Measurements from ENCODE around the gene CHAD. TPM values are rescaled to one million over a fixed set of nuclear protein-coding genes. Genes with fewer than 3 reads are reported as not detected.
A peak's percentile ranks its signal among the peaks of the same experiment; 100 is the strongest.

The CHAD gene
- total and polyA plus RNA-seq, 8 donors = 0.45 to 12.0 (median 4.9) TPM; not detected in 1

- Histone ChIP-seq H3K4me1 (peaks cover 26 to 43% (median 36%) of the 10 kb centered on the region in 4 donors), H3K36me3 (peaks cover 0 to 46% (median 34%) of the 10 kb centered on the region in 4 donors), H3K27ac (no peak overlapping the region), H3K4me3 (no peak overlapping the region), H3K9me3 (no peaks in the 10 kb centered on the region), H3K27me3 (peaks cover 0 to 35% (median 12%) of the 10 kb centered on the region in 3 donors)
- intact Hi-C loops (cut with DNase I; ENCODE audit: low total_unique reads) = no loop called here
- 85 to 97% (median 91%) methylated on average over 6 of the region's 6 CpGs for WGBS, 5 donors
- DNase-seq = no peak
- TF ChIP-seq POLR2A (IDR thresholded peaks at IDR 0.05) (no peak), CTCF (IDR thresholded peaks at IDR 0.05) (no peak), POLR2AphosphoS5 (IDR thresholded peaks at IDR 0.05) (no peak)
Measured at GRCh38 chr17:50465171-50465570, 3.5 kb downstream of the CHAD start.

- no peaks in the 10 kb centered on the region for H3K9me3 ChIP-seq
- peaks cover 0 to 46% (median 34%) of the 10 kb centered on the region in 4 donors for H3K36me3 ChIP-seq
- peaks cover 0 to 33% (median 12%) of the 10 kb centered on the region in 3 donors for H3K27me3 ChIP-seq
- intact Hi-C loops (cut with DNase I; ENCODE audit: low total_unique reads) = no loop called here
- 73 to 95% (median 76%) methylated on average over 4 of the region's 4 CpGs for WGBS, 5 donors
- no peak overlapping the region for H3K27ac ChIP-seq
- H3K4me3 ChIP-seq = no peak overlapping the region
- no peak for DNase-seq
- H3K4me1 ChIP-seq = peaks cover 26 to 42% (median 36%) of the 10 kb centered on the region in 4 donors
- TF ChIP-seq CTCF (IDR thresholded peaks at IDR 0.05) = no peak
- no peak for TF ChIP-seq POLR2A (IDR thresholded peaks at IDR 0.05)
- no peak for TF ChIP-seq EP300 (IDR thresholded peaks at IDR 0.05)
- TF ChIP-seq POLR2AphosphoS5 (IDR thresholded peaks at IDR 0.05) = no peak
Measured at GRCh38 chr17:50464736-50465135, 3.9 kb downstream of the CHAD start.

- TF ChIP-seq EP300 (IDR thresholded peaks at IDR 0.05) (no peak), POLR2AphosphoS5 (IDR thresholded peaks at IDR 0.05) (no peak), CTCF (IDR thresholded peaks at IDR 0.05) (no peak), POLR2A (IDR thresholded peaks at IDR 0.05) (no peak)
Measured at GRCh38 chr17:50464121-50464520, 4.6 kb downstream of the CHAD start.

DNA sequence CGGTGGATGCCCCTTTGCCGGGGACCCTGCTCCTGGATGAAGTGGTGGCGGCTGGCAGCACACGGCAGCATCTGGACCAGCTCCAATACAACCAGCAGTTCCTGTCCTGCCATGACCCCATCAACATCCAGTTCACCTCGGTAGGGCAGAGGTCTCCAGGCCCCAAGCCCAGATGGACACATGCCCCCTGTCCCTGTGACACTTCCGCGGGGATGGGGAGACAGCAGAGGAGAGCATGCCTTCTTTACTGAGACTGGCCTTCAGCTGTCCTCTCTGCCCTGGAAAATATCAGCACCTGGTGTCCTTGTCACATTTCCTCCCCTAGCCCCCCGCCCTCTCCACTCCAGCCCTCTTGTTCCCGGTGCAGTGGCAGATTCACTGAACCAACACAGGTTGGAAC, 6.2 kb downstream of the CHAD start:
- Histone ChIP-seq H3K27me3 (peaks cover 0 to 10% (median 0%) of the 10 kb centered on the region in 3 donors), H3K4me1 (peaks cover 8 to 19% (median 15%) of the 10 kb centered on the region in 4 donors), H3K9me3 (no peaks in the 10 kb centered on the region), H3K4me3 (no peak overlapping the region), H3K36me3 (peaks cover 0 to 46% (median 34%) of the 10 kb centered on the region in 4 donors), H3K27ac (no peak overlapping the region)
- 76 to 86% (median 77%) methylated on average over 4 to 9 of the region's 9 CpGs for WGBS, 5 donors
- TF ChIP-seq EP300 (IDR thresholded peaks at IDR 0.05) = no peak
- no peak for TF ChIP-seq CTCF (IDR thresholded peaks at IDR 0.05)
- no peak for TF ChIP-seq POLR2A (IDR thresholded peaks at IDR 0.05)
- no peak for TF ChIP-seq POLR2AphosphoS5 (IDR thresholded peaks at IDR 0.05)
- intact Hi-C loops (cut with DNase I; ENCODE audit: low total_unique reads) = no loop called here
- DNase-seq = no peak

More at GRCh38 chr17:50464121-50464520, 4.6 kb downstream of the CHAD start:
- no peak for DNase-seq
- H3K4me1 ChIP-seq = peaks cover 22 to 36% (median 30%) of the 10 kb centered on the region in 4 donors
- peak overlapping the region in 1 of 5 donors; percentile 22 for H3K27ac ChIP-seq
- H3K4me3 ChIP-seq = no peak overlapping the region
- H3K27me3 ChIP-seq = peaks cover 0 to 26% (median 11%) of the 10 kb centered on the region in 3 donors
- H3K36me3 ChIP-seq = peaks cover 0 to 46% (median 34%) of the 10 kb centered on the region in 4 donors
- intact Hi-C loops (cut with DNase I; ENCODE audit: low total_unique reads) = no loop called here
- WGBS, 5 donors = 88 to 96% (median 92%) methylated on average over 3 of the region's 3 CpGs
- no peaks in the 10 kb centered on the region for H3K9me3 ChIP-seq
